Chondrocyte (in vitro differentiated cells): ENCODE results near the gene OTUD7B. TPM values are rescaled to one million over a fixed set of nuclear protein-coding genes. Genes with fewer than 3 reads are reported as not detected.

Experiments used
- DNase-seq: peaks from one replicate; pipeline ENCODE4 v3.0.0; 2021; ENCODE audit warnings: mixed read lengths, low spot score
- H3K27ac Mint-ChIP-seq: one replicate; pipeline ENCODE4 v1.8.0; 2021; ENCODE audit warnings: mild to moderate bottlenecking, moderate library complexity, mixed read lengths; ENCODE audit not compliant: unreplicated experiment
- H3K27me3 Mint-ChIP-seq: 2 replicates; pipeline ENCODE4 v1.8.0; 2021; ENCODE audit warnings: low read depth, mixed read lengths
- H3K36me3 Mint-ChIP-seq: 2 replicates; pipeline ENCODE4 v1.8.0; 2021; ENCODE audit warnings: low read depth, mixed read lengths
- H3K4me1 Mint-ChIP-seq: 2 replicates; pipeline ENCODE4 v1.8.0; 2021; ENCODE audit warnings: low read depth, mild to moderate bottlenecking, mixed read lengths
- H3K4me3 Mint-ChIP-seq: one replicate; pipeline ENCODE4 v1.8.0; 2021; ENCODE audit warnings: mild to moderate bottlenecking, moderate library complexity, mixed read lengths; ENCODE audit not compliant: unreplicated experiment
- H3K9me3 Mint-ChIP-seq: 2 replicates; pipeline ENCODE4 v1.8.0; 2021; ENCODE audit warnings: low read depth, mixed read lengths
- total RNA-seq: library from RNA; stranded (reverse); gene quantifications from 3 replicates; pipeline ENCODE4 v1.2.1, GENCODE V29; 2021
- TF ChIP-seq, protein P1 (sequence below): fragments of 200-600 bp; sonication (generic); IDR thresholded peaks from 2 replicates; pipeline ENCODE4 v1.5.0; 2021; ENCODE audit warnings: antibody characterized with exemption, mild to moderate bottlenecking, moderate library complexity

The OTUD7B gene
- total RNA-seq, 1 donor from 2014 or later, result 24.5 TPM

DNA sequence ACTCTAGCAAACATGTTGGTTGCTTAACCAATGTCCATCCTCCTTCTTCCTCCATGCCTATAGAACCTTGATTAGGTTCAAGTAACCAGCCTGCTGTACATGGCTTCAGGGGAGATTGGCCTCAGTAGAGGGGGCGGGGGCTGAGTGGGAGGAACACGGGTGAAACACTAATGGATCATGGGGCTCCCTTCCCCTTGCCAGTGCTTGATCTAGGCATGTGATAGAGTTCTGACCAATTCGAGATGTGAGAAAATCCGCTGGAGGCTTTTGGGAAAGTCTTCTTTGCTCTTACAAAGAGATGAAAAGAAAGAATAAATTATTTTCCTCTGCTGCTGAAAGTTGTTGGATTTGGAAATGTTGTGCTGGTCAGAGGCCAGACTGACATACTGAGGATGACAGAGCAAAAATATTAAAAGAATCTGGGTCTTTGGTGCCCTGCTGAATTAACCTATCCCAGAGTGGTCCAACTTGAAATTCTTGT, 5.2 kb upstream of the OTUD7B start:
- Mint-ChIP-seq H3K4me3 (no peak overlapping the region), H3K9me3 (no peaks in the 10 kb centered on the region), H3K36me3 (no peaks in the 10 kb centered on the region), H3K4me1 (peaks cover 13% of the 10 kb centered on the region), H3K27me3 (no peaks in the 10 kb centered on the region), H3K27ac (no peak overlapping the region)
- TF ChIP-seq, protein P1, sequence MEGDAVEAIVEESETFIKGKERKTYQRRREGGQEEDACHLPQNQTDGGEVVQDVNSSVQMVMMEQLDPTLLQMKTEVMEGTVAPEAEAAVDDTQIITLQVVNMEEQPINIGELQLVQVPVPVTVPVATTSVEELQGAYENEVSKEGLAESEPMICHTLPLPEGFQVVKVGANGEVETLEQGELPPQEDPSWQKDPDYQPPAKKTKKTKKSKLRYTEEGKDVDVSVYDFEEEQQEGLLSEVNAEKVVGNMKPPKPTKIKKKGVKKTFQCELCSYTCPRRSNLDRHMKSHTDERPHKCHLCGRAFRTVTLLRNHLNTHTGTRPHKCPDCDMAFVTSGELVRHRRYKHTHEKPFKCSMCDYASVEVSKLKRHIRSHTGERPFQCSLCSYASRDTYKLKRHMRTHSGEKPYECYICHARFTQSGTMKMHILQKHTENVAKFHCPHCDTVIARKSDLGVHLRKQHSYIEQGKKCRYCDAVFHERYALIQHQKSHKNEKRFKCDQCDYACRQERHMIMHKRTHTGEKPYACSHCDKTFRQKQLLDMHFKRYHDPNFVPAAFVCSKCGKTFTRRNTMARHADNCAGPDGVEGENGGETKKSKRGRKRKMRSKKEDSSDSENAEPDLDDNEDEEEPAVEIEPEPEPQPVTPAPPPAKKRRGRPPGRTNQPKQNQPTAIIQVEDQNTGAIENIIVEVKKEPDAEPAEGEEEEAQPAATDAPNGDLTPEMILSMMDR, result no peak
- DNase-seq, result no peak

DNA sequence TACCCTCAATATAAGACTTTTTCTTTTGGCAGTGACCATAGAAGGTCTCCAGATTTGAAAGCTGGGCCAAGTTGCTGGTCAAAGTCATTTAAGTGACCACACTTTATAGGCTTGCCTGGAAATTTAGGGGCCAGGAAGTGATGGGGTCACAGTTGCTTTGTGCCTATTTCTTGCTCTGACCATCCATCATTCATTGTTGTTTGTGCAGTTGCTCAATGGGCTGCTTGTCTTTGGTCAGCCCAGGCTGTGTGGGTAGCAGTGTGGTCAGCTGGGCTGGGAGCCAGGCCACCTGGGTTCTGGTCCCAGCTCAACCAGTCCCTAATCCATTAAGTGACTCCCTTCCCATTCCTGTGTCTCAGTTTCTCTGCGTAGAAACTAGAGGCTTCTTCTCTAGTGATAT, 2.1 kb upstream of the OTUD7B start:
- H3K27ac Mint-ChIP-seq, result no peak overlapping the region

DNA sequence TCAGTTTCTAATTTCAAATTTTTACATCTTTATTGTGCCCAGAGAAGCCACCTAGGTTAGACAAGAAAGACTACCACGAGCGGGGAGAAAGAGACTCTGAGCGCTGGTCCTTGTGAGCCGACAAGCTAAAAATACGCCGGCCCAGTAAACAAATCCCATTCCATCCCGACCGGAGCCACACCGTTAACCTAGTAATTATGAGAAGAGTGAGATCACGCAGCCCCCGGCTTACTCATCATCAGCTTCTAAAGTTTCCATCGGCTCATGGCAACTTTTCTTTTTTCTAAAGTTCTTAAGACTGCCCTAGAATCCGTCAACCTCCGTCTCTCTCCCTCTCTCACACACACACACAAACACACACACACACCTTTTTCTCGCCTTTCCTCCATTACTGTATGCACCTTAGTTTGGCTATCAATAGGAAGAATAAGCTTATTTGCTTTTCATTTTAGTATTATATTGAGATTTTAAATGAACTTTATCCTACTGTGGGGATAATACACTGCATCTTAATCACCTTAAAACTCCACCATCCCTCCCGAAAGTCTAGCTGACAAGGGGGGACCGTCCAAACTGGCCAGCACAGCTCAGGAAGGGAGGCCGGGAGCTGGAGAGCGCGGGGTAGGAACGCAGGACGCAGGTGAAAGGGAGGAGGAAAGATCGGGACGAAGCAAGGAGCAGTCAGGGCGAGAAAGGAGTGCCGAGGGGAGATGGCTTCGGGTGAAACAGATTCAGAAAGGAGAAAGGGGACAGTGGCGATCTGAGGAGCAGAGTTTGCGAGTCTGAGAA, 728 bp downstream of the OTUD7B start:
- peaks cover 35% of the 10 kb centered on the region for H3K4me1 Mint-ChIP-seq
- H3K36me3 Mint-ChIP-seq, result no peaks in the 10 kb centered on the region
- DNase-seq, result no peak
- H3K27me3 Mint-ChIP-seq, result no peaks in the 10 kb centered on the region
- H3K27ac Mint-ChIP-seq, result peak overlapping the region; percentile 99
- H3K4me3 Mint-ChIP-seq, result peak overlapping the region; percentile 97
- no peaks in the 10 kb centered on the region for H3K9me3 Mint-ChIP-seq
- TF ChIP-seq, protein P1, result no peak

More for the DNA sequence above, 2.1 kb upstream of the OTUD7B start:
- Mint-ChIP-seq H3K4me3 (no peak overlapping the region), H3K4me1 (peaks cover 32% of the 10 kb centered on the region), H3K27me3 (no peaks in the 10 kb centered on the region), H3K9me3 (no peaks in the 10 kb centered on the region), H3K36me3 (no peaks in the 10 kb centered on the region)
- no peak for DNase-seq
- TF ChIP-seq, protein P1, result no peak

DNA sequence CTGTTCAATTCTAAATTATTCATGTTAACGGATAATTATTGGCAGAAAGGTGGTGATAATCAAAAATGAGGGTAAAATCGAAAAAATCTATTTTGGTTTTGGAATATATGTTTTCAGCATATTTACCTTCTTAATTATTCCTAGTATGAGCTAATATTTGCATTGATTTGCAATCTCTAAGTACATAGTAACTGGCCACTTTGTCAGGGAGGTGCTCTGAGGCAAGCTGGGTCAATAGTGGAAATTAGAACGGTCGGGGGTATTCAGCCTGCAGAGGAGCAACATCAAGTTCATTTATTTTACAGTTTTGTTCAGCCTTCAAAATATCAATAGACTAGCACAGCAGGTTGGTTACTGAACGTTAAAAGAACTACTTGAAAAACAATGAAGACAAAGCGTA, 1.8 kb downstream of the OTUD7B start:
- no peak for DNase-seq
- H3K27me3 Mint-ChIP-seq, result no peaks in the 10 kb centered on the region
- no peaks in the 10 kb centered on the region for H3K9me3 Mint-ChIP-seq
- peak overlapping the region; percentile 97 for H3K4me3 Mint-ChIP-seq
- TF ChIP-seq, protein P1, result no peak
- H3K27ac Mint-ChIP-seq, result peak overlapping the region; percentile 99
- peaks cover 6% of the 10 kb centered on the region for H3K36me3 Mint-ChIP-seq
- peaks cover 39% of the 10 kb centered on the region for H3K4me1 Mint-ChIP-seq

DNA sequence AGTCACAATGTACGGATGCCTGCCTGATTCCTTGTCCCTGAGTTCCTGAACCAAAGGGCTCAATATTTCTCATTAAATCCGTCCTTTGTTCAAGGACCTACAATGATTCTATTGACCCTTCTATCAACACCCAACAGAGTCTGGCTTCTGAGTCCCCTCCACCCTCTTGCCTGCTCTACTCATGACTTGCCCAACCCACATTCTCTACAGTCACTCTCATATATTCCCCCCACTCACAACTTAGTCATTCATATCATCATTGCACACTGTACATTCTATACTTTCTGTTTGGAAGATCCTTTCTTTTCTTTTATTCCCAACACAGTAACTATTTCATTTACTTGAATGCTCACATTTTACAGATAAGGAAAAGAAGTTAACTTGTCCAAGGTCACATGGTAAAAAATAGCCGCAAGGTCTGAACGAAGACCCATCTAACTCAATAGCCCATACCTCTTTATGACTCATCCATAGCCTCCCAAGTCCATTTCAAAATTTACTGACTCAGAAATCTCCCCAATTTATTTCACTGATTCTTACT, 3.6 kb downstream of the OTUD7B start:
- H3K36me3 Mint-ChIP-seq, result peaks cover 9% of the 10 kb centered on the region
- H3K27me3 Mint-ChIP-seq, result no peaks in the 10 kb centered on the region
- peaks cover 50% of the 10 kb centered on the region for H3K4me1 Mint-ChIP-seq
- no peaks in the 10 kb centered on the region for H3K9me3 Mint-ChIP-seq
- TF ChIP-seq, protein P1, result no peak
- peak overlapping the region; percentile 1 for H3K27ac Mint-ChIP-seq
- H3K4me3 Mint-ChIP-seq, result no peak overlapping the region
- no peak for DNase-seq
